GM12878 (cell line): Measurements from ENCODE around the gene ADGRL3. TPM values are rescaled to one million over a fixed set of nuclear protein-coding genes. Genes with fewer than 3 reads are reported as not detected.

Experiments used
- ATAC-seq: fragments of 200-7000 bp; cut with Tn5 transposase; 3 replicates; pipeline ENCODE4 v1.9.1; 2020; ENCODE audit warnings: mild to moderate bottlenecking, moderate library complexity
- BruUV-seq: library from RNA; stranded (reverse); fragments of 400-500 nt; replicated peaks from 2 replicates; lab custom pipeline; 2021; lab: Mats Ljungman, UMichigan
- CTCF ChIA-PET: fragments of 300-600 bp; sonication (Branson Sonifier 250); formaldehyde crosslinking; extraction: SDS; loops from one replicate; lab custom pipeline; 2021; ENCODE audit warnings: inconsistent platforms; lab: Yijun Ruan, JAX
- POLR2A ChIA-PET: fragments of 350-600 bp; formaldehyde crosslinking; extraction: SDS; loops from one replicate; lab custom pipeline; 2021; ENCODE audit warnings: inconsistent platforms; lab: Charles Lee
- RAD21 ChIA-PET: fragments of 300-600 bp; sonication (Branson Sonifier 250); formaldehyde crosslinking; loops from one replicate; lab custom pipeline; 2023; ENCODE audit warnings: antibody characterized with exemption; ENCODE audit not compliant: unreplicated experiment; lab: Charles Lee
- SMC1A ChIA-PET: fragments of 300-600 bp; sonication (Branson Sonifier 250); formaldehyde crosslinking; loops from one replicate; lab custom pipeline; 2023; ENCODE audit not compliant: unreplicated experiment, uncharacterized antibody; lab: Charles Lee
- DNase-seq: peaks from one replicate; pipeline ENCODE4 v3.0.0-alpha.2; 2011; ENCODE audit warnings: low read depth, low spot score
- FAIRE-seq: peaks from 3 replicates; lab custom pipeline; 2011; peaks lifted over from hg19 to GRCh38; lab: Jason Lieb, UNC
- H2AFZ ChIP-seq: 2 replicates; pipeline ENCODE4 v1.6.0; 2011; ENCODE audit warnings: low read depth, low read length, control low read depth; ENCODE audit not compliant: control insufficient read depth
- H3K27ac ChIP-seq: 2 replicates; pipeline ENCODE4 v1.5.1; 2011; ENCODE audit warnings: control low read depth; ENCODE audit not compliant: control insufficient read depth, insufficient read depth
- H3K27me3 ChIP-seq, 2 experiments: replicated peaks in 1 of 2; 2 replicates each; pipeline versions ENCODE4 v1.6.0 to v1.6.1; 2011; ENCODE audit warnings: low read length in 1 of 2; ENCODE audit not compliant: control insufficient read depth in 2 of 2, insufficient read depth in 2 of 2
- H3K36me3 ChIP-seq, 2 experiments: 2 replicates each; pipeline ENCODE4 v1.5.1; 2011; ENCODE audit warnings: low read length in 1 of 2; ENCODE audit not compliant: control insufficient read depth in 2 of 2, insufficient read depth in 2 of 2
- H3K4me1 ChIP-seq: 2 replicates; pipeline ENCODE4 v1.6.1; 2011; ENCODE audit warnings: mild to moderate bottlenecking, low read length, moderate library complexity, mixed read lengths; ENCODE audit not compliant: control insufficient read depth, insufficient read depth
- H3K4me2 ChIP-seq: 2 replicates; pipeline ENCODE4 v1.6.0; 2011; ENCODE audit warnings: control low read depth; ENCODE audit not compliant: control insufficient read depth, insufficient read depth
- H3K4me3 ChIP-seq: fragments of 200-600 bp; sonication (generic); 2 replicates; pipeline ENCODE4 v1.5.1; 2016
- H3K79me2 ChIP-seq: 2 replicates; pipeline ENCODE4 v1.6.0; 2011; ENCODE audit warnings: low read length; ENCODE audit not compliant: control insufficient read depth, insufficient read depth
- H3K9ac ChIP-seq: 2 replicates; pipeline ENCODE4 v1.8.0; 2011; ENCODE audit warnings: low read length, control low read depth, mixed read lengths; ENCODE audit not compliant: control insufficient read depth, insufficient read depth
- H3K9me3 ChIP-seq: replicated peaks from 3 replicates; pipeline ENCODE4 v1.5.1; 2011; ENCODE audit warnings: mild to moderate bottlenecking, low read length; ENCODE audit not compliant: control insufficient read depth, insufficient read depth
- H4K20me1 ChIP-seq: 2 replicates; pipeline ENCODE4 v1.6.0; 2011; ENCODE audit not compliant: control insufficient read depth, insufficient read depth
- CBFB ChIP-seq: IDR thresholded peaks from 2 replicates; pipeline ENCODE4 v1.6.1; 2016; ENCODE audit warnings: antibody characterized with exemption, low read depth
- EP300 ChIP-seq, 2 experiments: fragments of 150-350 bp in 1 of 2; IDR thresholded peaks; 2 replicates each; pipeline ENCODE4 v1.6.1; 2011 to 2012; ENCODE audit warnings: low read depth in 2 of 2, low read length in 2 of 2, borderline replicate concordance in 1 of 2, improper control_type of control experiment in 1 of 2, inconsistent platforms in 1 of 2; ENCODE audit not compliant: control insufficient read depth in 1 of 2
- FOXK2 ChIP-seq: fragments of 450-650 bp; IDR thresholded peaks from 2 replicates; pipeline ENCODE4 v1.6.1; 2017; ENCODE audit warnings: mild to moderate bottlenecking, moderate library complexity
- JUND ChIP-seq: IDR thresholded peaks from 2 replicates; pipeline ENCODE4 v1.6.1; 2012; ENCODE audit warnings: low read depth, mild to moderate bottlenecking, low read length, improper control_type of control experiment, moderate library complexity
- KDM1A ChIP-seq: fragments of 200-600 bp; sonication (generic); IDR thresholded peaks from 2 replicates; pipeline ENCODE4 v1.6.1; 2016; ENCODE audit warnings: borderline replicate concordance
- LARP7 ChIP-seq: fragments of 450-650 bp; IDR thresholded peaks from 2 replicates; pipeline ENCODE4 v1.6.1; 2017; ENCODE audit warnings: mild to moderate bottlenecking
- NR2C1 ChIP-seq: fragments of 450-650 bp; IDR thresholded peaks from 2 replicates; pipeline ENCODE4 v1.6.1; 2017; ENCODE audit warnings: antibody characterized with exemption, mild to moderate bottlenecking, moderate library complexity
- NRF1 ChIP-seq: conservative IDR thresholded peaks from 2 replicates; pipeline ENCODE4 v1.6.1; 2011; ENCODE audit warnings: mild to moderate bottlenecking, low read depth, low read length, improper control_type of control experiment
- POLR2A ChIP-seq: IDR thresholded peaks from 2 replicates; pipeline ENCODE4 v1.6.1; 2011; ENCODE audit warnings: low read depth, mild to moderate bottlenecking, low read length
- RAD51 ChIP-seq: fragments of 450-650 bp; IDR thresholded peaks from 2 replicates; pipeline ENCODE4 v1.6.1; 2016; ENCODE audit warnings: moderate library complexity, mild to moderate bottlenecking, inconsistent platforms
- RELA ChIP-seq: fragments of 450-650 bp; IDR thresholded peaks from 2 replicates; pipeline ENCODE4 v1.8.0; 2014; ENCODE audit warnings: borderline replicate concordance; ENCODE audit not compliant: partially characterized antibody
- SREBF1 ChIP-seq: IDR thresholded peaks from 2 replicates; pipeline ENCODE4 v1.6.1; 2012; ENCODE audit warnings: mild to moderate bottlenecking, low read length
- ZBED1 ChIP-seq: IDR thresholded peaks from 2 replicates; pipeline ENCODE4 v1.6.1; 2016; ENCODE audit warnings: borderline replicate concordance
- ZNF274 ChIP-seq: IDR thresholded peaks from one replicate; pipeline ENCODE4 v1.8.0; 2011; ENCODE audit not compliant: insufficient read length, insufficient read depth
- WGBS: methylation state at CpG from one replicate; pipeline ENCODE4 v1.1.6; 2016; ENCODE audit warnings: low lambda C conversion rate; ENCODE audit not compliant: insufficient replicate concordance, insufficient coverage; ENCODE audit errors: missing lambda C conversion rate; 5-methylcytosine and 5-hydroxymethylcytosine counted together
- in situ Hi-C: fragments of 300-500 bp; cut with MboI; formaldehyde crosslinking; loops from 9 replicates; pipeline ENCODE4 v1.14.3; 2018; ENCODE audit warnings: mixed read lengths
- intact Hi-C: fragments of 100-400 bp; cut with micrococcal nuclease; formaldehyde crosslinking; loops from one replicate; pipeline ENCODE4 v1.14.2; 2022; ENCODE audit not compliant: unreplicated experiment
- polyA plus RNA-seq, 11 experiments: library from polyadenylated mRNA; depleted of rRNA in 4 of 11; unstranded in 6 of 11; stranded (reverse) in 5 of 11; fragments of >200 nt; fragmentation: Nextera tagmentation in 4 of 11; fragmentation: Illumina TruSeq in 1 of 11; extraction: Ambion mirVana in 4 of 11; extraction: Trizol in 1 of 11; gene quantifications; 1 replicate in 1 of 11; 2 replicates in 10 of 11; pipeline versions ENCODE4 v1.2.1 to v1.2.3, GENCODE V29; 2011 to 2016; ENCODE audit warnings: inconsistent platforms in 2 of 11, missing spikeins in 2 of 11, low read depth in 1 of 11
- total RNA-seq, 4 experiments: library from RNA; depleted of rRNA in 3 of 4; stranded (reverse); fragments of >200 nt in 3 of 4; fragmentation: Illumina TruSeq in 1 of 4; extraction: Trizol in 1 of 4; gene quantifications; 2 replicates each; pipeline versions ENCODE4 v1.2.1 to v1.2.3, GENCODE V29; 2013 to 2021

ADGRL3 gene
- total and polyA plus RNA-seq, 10 of the 15 experiments (the other 5 are each of a cell fraction or from before 2014, with no cell fraction given): 1.1 TPM; not detected in 9

DNA sequence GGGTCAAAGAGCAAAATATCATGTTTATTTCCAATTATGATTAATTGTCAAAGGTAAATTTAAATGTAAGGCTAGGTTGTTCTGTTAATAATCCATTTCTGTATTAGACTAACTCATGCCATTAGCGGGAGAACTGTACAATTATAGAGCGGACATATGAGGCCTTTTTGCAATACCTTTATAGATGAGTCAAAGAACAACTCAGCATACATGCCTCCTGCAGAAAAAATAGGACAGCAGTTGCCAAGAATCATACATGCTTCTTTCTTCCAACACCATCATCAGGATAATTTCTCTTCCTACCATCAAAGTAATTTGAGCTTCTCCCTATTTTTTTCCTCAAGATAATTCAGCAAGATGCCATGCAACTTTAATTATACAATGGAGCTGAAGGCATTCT lies 917.8 kb downstream of the ADGRL3 start (continued):
- no peak for TF ChIP-seq FOXK2
- no peak for TF ChIP-seq JUND

DNA sequence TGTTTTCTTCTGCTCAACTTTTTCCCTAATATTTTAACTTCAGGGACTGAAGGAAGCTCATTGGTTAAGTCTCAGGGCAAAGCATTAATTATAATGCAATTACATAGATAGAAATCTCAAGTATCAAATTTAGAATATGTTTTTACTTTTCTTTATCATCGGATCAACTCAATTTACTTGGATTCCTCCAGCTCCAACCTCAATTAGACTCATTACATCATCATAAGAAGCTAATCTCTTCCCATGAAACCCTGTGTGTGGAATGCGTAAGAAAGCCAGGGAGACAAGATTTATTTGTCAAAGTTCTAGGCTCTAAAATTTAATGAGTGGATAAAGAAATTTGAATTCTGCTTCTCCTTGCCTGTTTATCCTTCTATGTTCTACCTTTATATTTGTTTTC lies 918.4 kb downstream of the ADGRL3 start:
- Histone ChIP-seq H3K36me3 (no peaks in the 10 kb centered on the region), H3K9ac (no peak overlapping the region), H3K4me1 (no peaks in the 10 kb centered on the region), H3K79me2 (no peaks in the 10 kb centered on the region), H4K20me1 (no peaks in the 10 kb centered on the region), H3K4me3 (no peak overlapping the region), H3K27me3 (no peaks in the 10 kb centered on the region), H3K27ac (no peak overlapping the region)
- RAD21 ChIA-PET: no interaction called here
- BruUV-seq: no TSS peak
- FAIRE-seq: no peak
- 48% methylated on average over 2 of the region's 2 CpGs for WGBS
- TF ChIP-seq ZBED1 (no peak), RAD51 (no peak), POLR2A (no peak), NR2C1 (no peak), KDM1A (no peak), LARP7 (no peak), RELA (no peak), EP300 (IDR thresholded peaks at IDR 0.05; ENCODE audit: borderline replicate concordance in 1 of 2, control insufficient read depth in 1 of 2, low read depth in 2 of 2, low read length in 2 of 2) (no peak), SREBF1 (no peak), CBFB (no peak), ZNF274 (no peak), NRF1 (no peak)
- TF ChIP-seq, all 136 proteins: peak for 0
- Histone ChIP-seq H3K4me2 (no peak overlapping the region), H2AFZ (no peak overlapping the region), H3K9me3 (no peaks in the 10 kb centered on the region)
- intact Hi-C loops: no loop called here
- in situ Hi-C loops: no loop called here
- POLR2A ChIA-PET: no interaction called here
- CTCF ChIA-PET: no interaction called here
- ATAC-seq (no peak), DNase-seq (no peak)
- SMC1A ChIA-PET: interaction anchor here (1.1 to 1.6 kb wide), 3 partner anchors 12 to 15 kb away, joined by 3 read pairs; no protein-coding TSS in a partner anchor
